ENCODE data around the gene SLC25A30.

SLC25A30 gene

GRCh38 chr13:45417790-45418534, at the start of gene SLC25A30:
TSS of gene SLC25A30 (minus strand) at chr13:45418373. CDS start at chr13:45411425, 6,948 bp downstream.
- DNase-seq: peak; percentile 95

GRCh38 chr13:45466359-45466758, 48.2 kb upstream of the SLC25A30 start:
- DNase-seq: no peak

GRCh38 chr13:45464687-45465453, 46.7 kb upstream of the SLC25A30 start, which contains the start of gene COG3:
TSS of gene COG3 (plus strand) at chr13:45464939. CDS start at chr13:45465037, 98 bp downstream.
- DNase-seq: peak; percentile 99

- DNase-seq: no peak
Observed at GRCh38 chr13:45464141-45464686, 46.0 kb upstream of the SLC25A30 start.

- DNase-seq: no peak
Observed at GRCh38 chr13:45456196-45456972, 38.2 kb upstream of the SLC25A30 start.

GRCh38 chr13:45454204-45454603, 36.0 kb upstream of the SLC25A30 start:
- DNase-seq: no peak

GRCh38 chr13:45451282-45451681, 33.1 kb upstream of the SLC25A30 start:
- no peak for DNase-seq

GRCh38 chr13:45448965-45449559, 30.9 kb upstream of the SLC25A30 start:
- no peak for DNase-seq

GRCh38 chr13:45447050-45447661, 29.0 kb upstream of the SLC25A30 start:
- DNase-seq: no peak

- no peak for DNase-seq
Observed at GRCh38 chr13:45446181-45446580, 28.0 kb upstream of the SLC25A30 start.

- DNase-seq: no peak
Observed at GRCh38 chr13:45445053-45445452, 26.9 kb upstream of the SLC25A30 start.

- peak; percentile 35 for DNase-seq
Observed at GRCh38 chr13:45441633-45442032, 23.5 kb upstream of the SLC25A30 start.

GRCh38 chr13:45439781-45440462, 21.7 kb upstream of the SLC25A30 start:
- no peak for DNase-seq

GRCh38 chr13:45439008-45439407, 20.8 kb upstream of the SLC25A30 start:
- no peak for DNase-seq

GRCh38 chr13:45437947-45438346, 19.8 kb upstream of the SLC25A30 start:
- DNase-seq: no peak

GRCh38 chr13:45436953-45437352, 18.8 kb upstream of the SLC25A30 start:
- no peak for DNase-seq

- no peak for DNase-seq
Observed at GRCh38 chr13:45436332-45436731, 18.2 kb upstream of the SLC25A30 start.

GRCh38 chr13:45434556-45435371, 16.6 kb upstream of the SLC25A30 start:
- DNase-seq: no peak

- DNase-seq: no peak
Observed at GRCh38 chr13:45433381-45433790, 15.2 kb upstream of the SLC25A30 start.

GRCh38 chr13:45432737-45433380, 14.7 kb upstream of the SLC25A30 start:
- DNase-seq: no peak

Data from hematopoietic multipotent progenitor cell treated with erythropoietin and hydrocortisone succinate and interleukin-3 and kit ligand, for 6 days (in vitro differentiated cells).